Calu3 (cell line): ENCODE measurements around the gene ZBTB25. TPM values are rescaled to one million over a fixed set of nuclear protein-coding genes. Genes with fewer than 3 reads are reported as not detected.
A peak's percentile ranks its signal among the peaks of the same experiment; 100 is the strongest.

Source experiments
- BruUV-seq: library from RNA; stranded (reverse); fragments of 400-500 nt; replicated peaks from 2 replicates; lab custom pipeline; 2021; lab: Mats Ljungman, UMichigan
- CTCF ChIA-PET: fragments of 300-600 bp; sonication (Branson Sonifier 250); formaldehyde crosslinking; loops from one replicate; lab custom pipeline; 2022; ENCODE audit warnings: antibody characterized with exemption; lab: Charles Lee
- DNase-seq: peaks from one replicate; pipeline ENCODE4 v3.0.0; 2022
- H3K27ac Mint-ChIP-seq: one replicate; pipeline ENCODE4 v1.8.0; 2022; ENCODE audit warnings: mixed read lengths; ENCODE audit not compliant: unreplicated experiment
- H3K27me3 Mint-ChIP-seq: one replicate; pipeline ENCODE4 v1.8.0; 2022; ENCODE audit warnings: mixed read lengths; ENCODE audit not compliant: unreplicated experiment
- H3K36me3 Mint-ChIP-seq: one replicate; pipeline ENCODE4 v1.8.0; 2022; ENCODE audit warnings: mild to moderate bottlenecking, moderate library complexity, mixed read lengths; ENCODE audit not compliant: insufficient read depth, unreplicated experiment
- H3K4me1 Mint-ChIP-seq: one replicate; pipeline ENCODE4 v1.8.0; 2022; ENCODE audit warnings: mild to moderate bottlenecking, low read depth, mixed read lengths; ENCODE audit not compliant: unreplicated experiment
- H3K4me3 Mint-ChIP-seq: one replicate; pipeline ENCODE4 v1.8.0; 2022; ENCODE audit warnings: mild to moderate bottlenecking, low read depth, moderate library complexity, mixed read lengths; ENCODE audit not compliant: unreplicated experiment
- H3K9me3 Mint-ChIP-seq: one replicate; pipeline ENCODE4 v1.8.0; 2022; ENCODE audit warnings: low read depth, mixed read lengths; ENCODE audit not compliant: unreplicated experiment
- intact Hi-C: fragments of 100-400 bp; cut with micrococcal nuclease; formaldehyde crosslinking; loops from one replicate; pipeline ENCODE4 v1.10.0; 2022; ENCODE audit not compliant: unreplicated experiment
- total RNA-seq: library from RNA; stranded (reverse); gene quantifications from 2 replicates; pipeline ENCODE4 v1.2.3, GENCODE V29; 2022
- TF ChIP-seq, protein P1 (sequence below): fragments of 200-600 bp; IDR thresholded peaks from one replicate; pipeline ENCODE4 v1.8.0; 2022; ENCODE audit warnings: antibody characterized with exemption; ENCODE audit not compliant: unreplicated experiment

The ZBTB25 gene
- total RNA-seq, 1 experiment from 2014 or later: 11.3 TPM

DNA sequence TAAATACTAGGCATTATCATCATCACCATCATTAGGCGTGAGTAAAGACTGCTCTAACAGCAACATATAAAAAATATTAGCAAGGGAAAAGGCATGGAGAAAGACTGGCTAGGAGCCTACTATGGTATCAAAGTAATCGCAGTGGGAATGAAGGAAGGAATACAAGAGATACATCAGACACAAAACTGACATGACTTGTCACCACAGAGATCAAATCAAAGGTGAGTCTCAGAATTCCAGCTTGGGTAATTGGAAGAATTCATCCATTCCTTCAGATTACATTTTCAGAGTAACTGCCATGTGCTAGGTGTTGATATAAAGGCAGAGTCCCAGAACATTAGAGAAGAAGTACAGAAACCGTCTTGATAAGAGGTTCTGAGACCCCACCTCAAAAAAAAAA, 10.2 kb downstream of the ZBTB25 start:
- Mint-ChIP-seq H3K27ac (no peak overlapping the region), H3K36me3 (peaks cover 6% of the 10 kb centered on the region), H3K9me3 (no peaks in the 10 kb centered on the region), H3K4me1 (no peaks in the 10 kb centered on the region), H3K27me3 (no peaks in the 10 kb centered on the region), H3K4me3 (no peak overlapping the region)
- no peak for DNase-seq
- TF ChIP-seq, protein P1, sequence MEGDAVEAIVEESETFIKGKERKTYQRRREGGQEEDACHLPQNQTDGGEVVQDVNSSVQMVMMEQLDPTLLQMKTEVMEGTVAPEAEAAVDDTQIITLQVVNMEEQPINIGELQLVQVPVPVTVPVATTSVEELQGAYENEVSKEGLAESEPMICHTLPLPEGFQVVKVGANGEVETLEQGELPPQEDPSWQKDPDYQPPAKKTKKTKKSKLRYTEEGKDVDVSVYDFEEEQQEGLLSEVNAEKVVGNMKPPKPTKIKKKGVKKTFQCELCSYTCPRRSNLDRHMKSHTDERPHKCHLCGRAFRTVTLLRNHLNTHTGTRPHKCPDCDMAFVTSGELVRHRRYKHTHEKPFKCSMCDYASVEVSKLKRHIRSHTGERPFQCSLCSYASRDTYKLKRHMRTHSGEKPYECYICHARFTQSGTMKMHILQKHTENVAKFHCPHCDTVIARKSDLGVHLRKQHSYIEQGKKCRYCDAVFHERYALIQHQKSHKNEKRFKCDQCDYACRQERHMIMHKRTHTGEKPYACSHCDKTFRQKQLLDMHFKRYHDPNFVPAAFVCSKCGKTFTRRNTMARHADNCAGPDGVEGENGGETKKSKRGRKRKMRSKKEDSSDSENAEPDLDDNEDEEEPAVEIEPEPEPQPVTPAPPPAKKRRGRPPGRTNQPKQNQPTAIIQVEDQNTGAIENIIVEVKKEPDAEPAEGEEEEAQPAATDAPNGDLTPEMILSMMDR: no peak
- BruUV-seq: no TSS peak
- CTCF ChIA-PET: no interaction called here
- intact Hi-C loops: no loop called here

DNA sequence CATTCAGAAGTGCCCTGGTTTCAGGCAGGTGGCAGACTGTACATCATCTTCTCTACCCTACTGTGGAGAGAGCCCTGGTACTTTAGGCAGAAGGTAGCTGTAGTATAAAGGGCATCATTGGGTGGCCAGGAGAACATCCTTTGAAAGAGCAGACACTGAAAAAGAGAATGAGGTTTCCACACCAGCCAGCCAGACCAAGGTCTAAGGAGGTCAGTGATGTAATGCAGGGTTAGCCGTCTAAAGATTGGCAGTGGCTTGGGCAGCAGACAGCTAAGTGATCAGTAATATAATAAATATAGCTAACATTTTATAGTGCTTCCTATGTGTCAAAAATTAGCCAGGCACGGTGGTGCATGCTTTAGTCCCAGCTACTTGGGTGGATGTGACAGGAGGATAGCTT, 12.0 kb downstream of the ZBTB25 start:
- BruUV-seq: no TSS peak
- TF ChIP-seq, protein P1: no peak
- no peaks in the 10 kb centered on the region for H3K27me3 Mint-ChIP-seq
- CTCF ChIA-PET: no interaction called here
- H3K36me3 Mint-ChIP-seq: no peaks in the 10 kb centered on the region
- intact Hi-C loops: no loop called here
- no peak overlapping the region for H3K27ac Mint-ChIP-seq
- H3K9me3 Mint-ChIP-seq: no peaks in the 10 kb centered on the region
- DNase-seq: no peak
- no peak overlapping the region for H3K4me3 Mint-ChIP-seq
- no peaks in the 10 kb centered on the region for H3K4me1 Mint-ChIP-seq

DNA sequence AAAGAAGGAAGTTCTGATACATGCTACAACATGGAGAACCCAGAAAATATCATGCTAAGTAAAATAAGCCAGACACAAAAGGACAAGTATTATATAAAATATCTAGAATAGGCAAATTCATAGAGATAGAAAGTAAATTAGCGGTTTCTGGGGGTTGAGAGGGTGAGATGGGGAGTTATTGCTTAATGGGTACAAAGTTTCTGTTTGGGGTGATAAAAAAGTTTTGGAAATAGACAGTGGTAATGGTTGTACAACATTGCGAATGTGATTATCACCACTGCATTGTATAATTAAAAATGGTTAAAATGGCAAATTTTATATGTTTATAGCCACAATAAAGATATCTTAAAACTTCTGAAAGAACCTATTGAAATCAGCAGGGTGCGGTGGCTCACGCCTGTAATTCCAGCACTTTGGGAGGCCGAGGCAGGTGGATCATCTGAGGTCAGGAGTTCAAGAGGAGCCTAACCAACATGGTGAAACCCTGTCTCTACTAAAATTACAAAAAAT, 15.0 kb downstream of the ZBTB25 start:
- intact Hi-C loops: no loop called here
- Mint-ChIP-seq H3K27ac (no peak overlapping the region), H3K36me3 (no peaks in the 10 kb centered on the region), H3K27me3 (no peaks in the 10 kb centered on the region), H3K4me3 (no peak overlapping the region), H3K4me1 (no peaks in the 10 kb centered on the region), H3K9me3 (no peaks in the 10 kb centered on the region)
- no TSS peak for BruUV-seq
- TF ChIP-seq, protein P1: no peak
- no peak for DNase-seq
- CTCF ChIA-PET: no interaction called here

DNA sequence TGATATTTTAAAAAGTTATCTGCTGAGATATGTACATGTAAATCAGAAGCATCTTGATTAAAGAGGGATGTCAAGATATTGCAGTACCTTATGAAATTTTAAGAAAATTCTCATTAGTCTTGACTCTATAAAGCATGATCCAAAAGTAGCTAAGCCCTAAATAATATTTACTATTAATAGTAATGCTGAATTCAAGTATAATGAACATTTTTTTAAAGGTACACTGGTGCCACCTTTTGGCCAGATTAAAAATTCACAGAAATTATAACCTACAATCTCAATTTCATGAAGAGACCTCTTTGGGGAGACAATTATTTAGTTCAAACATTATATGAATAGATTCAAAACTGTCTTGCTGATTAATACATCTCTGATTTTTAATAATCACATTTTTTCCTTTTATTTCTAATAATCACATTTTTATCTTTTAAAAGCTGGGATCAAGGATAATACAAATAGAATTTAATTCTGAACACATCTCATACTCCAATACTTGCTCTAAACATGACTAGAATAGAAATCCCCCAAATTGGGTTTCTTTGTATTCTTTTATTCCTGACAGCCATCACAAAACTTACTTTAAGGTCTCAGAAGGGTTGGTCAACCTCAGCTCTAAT, 24.9 kb downstream of the ZBTB25 start:
- H3K27me3 Mint-ChIP-seq: no peaks in the 10 kb centered on the region
- H3K4me1 Mint-ChIP-seq: no peaks in the 10 kb centered on the region
- TF ChIP-seq, protein P1: peak; percentile 17
- CTCF ChIA-PET: interaction anchor here (0.6 to 2.4 kb wide), 4 partner anchors 60 to 140 kb away, joined by 3 to 18 read pairs (median 3); no protein-coding TSS in a partner anchor
- H3K36me3 Mint-ChIP-seq: no peaks in the 10 kb centered on the region
- peak; percentile 9 for DNase-seq
- no TSS peak for BruUV-seq
- H3K4me3 Mint-ChIP-seq: no peak overlapping the region
- H3K27ac Mint-ChIP-seq: no peak overlapping the region
- H3K9me3 Mint-ChIP-seq: no peaks in the 10 kb centered on the region
- intact Hi-C loops: loop anchor here (1.0 to 5.0 kb wide), 2 partner anchors 46 to 134 kb away; no protein-coding TSS in a partner anchor
